RKO (cell line): ENCODE measurements around the gene LGALS9.
A peak's percentile ranks its signal among the peaks of the same experiment; 100 is the strongest.
"Not testable (repeated sequence)": the region's sequence is repeated elsewhere in the genome, so short reads cannot be mapped to it uniquely, and the experiment has no call there.

ENCODE experiments used
- DNase-seq: peaks from one replicate; pipeline ENCODE4 v3.0.0-alpha.2; 2016; ENCODE audit warnings: low spot score

The LGALS9 gene

GRCh38 chr17:27654654-27655524, 23.9 kb downstream of the LGALS9 start:
- DNase-seq: peak; percentile 85

DNA sequence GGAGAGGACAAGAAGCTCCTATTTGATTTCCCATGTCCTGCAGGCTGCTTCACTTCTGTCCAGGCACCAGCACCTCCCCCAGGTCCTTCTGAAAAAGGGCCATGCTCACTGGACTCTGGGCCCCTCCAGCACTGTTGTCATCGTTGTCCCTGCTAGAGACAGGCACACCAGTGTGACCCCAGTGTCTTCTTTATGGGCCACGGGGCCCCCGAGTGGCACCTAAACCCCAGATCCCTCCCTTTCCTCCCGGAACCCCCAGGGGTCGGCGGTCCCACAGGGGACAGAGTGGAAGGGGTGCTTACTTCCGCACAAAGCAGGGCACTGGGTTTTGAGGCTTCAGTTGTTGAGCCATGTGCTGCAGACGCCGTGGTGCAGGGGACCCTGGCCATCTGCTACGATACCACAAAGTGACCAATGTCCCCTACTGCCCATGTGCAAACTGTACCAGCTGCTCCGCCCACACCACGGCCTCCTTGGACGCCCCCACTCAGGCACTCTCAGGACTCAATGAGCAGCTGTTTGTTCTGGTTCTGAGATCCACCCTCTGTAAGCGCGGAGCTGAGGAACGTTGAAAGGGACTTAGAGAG, 24.6 kb downstream of the LGALS9 start:
- not testable (repeated sequence) for DNase-seq

DNA sequence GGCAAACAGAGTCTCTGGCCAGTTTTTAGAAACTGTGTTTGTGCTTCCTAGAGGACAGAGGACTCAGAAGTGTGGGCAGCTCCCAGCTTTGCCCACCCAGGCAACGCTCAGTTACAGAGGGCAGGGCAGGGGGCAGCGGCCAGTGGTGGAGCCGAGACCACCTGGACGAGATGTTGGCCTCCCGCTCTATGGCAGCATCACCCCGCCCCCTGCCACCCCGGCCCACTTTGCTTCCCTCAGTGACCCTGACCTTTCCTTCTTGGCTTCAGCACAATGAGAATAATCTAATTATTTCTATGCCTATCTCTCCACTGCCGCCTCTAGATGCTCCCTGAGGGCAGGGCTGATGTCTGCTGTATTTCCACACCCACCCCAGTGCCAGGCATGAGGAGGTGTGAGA, 25.6 kb downstream of the LGALS9 start:
- DNase-seq: not testable (repeated sequence)

DNA sequence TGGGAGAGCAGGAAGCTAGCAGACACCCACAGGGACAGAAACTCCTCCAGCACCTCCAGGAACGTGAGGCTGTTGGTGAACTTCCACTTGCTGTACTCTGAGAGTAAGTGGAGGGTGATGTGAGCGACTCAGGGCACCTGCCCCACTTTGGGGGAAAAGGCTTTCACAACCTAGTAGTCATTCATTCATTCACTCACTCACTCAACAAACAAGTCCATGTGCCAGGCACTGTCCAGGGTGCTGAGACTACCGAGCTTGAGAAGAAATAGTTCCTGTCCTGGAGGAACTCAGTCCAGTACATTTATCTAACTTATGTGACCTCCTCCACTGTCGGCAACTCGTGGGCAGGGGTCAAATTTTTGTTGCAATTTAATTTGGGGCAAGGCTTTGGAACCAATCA, 26.6 kb downstream of the LGALS9 start:
- peak; percentile 26 for DNase-seq

GRCh38 chr17:27659683-27660082, 28.7 kb downstream of the LGALS9 start:
- no peak for DNase-seq

DNA sequence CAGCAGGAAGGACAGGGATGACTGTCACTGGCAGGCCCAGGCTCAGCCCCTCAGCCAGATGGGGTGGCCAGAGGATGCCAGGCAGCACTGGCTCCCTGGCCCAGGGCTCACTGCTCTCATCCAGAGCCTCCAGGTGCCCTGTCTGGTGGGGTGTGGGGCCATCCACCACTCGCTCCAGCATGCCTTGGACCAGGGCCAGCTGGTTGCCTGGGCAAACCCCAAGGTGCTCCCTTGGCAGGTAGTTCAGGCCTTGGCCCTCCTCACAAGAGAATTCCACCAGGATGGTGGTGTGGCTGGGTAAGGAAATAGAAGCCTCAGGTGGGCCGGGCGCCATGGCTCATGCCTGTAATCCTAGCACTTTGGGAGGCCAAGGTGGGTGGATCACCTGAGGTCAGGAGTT, 29.4 kb downstream of the LGALS9 start:
- DNase-seq: no peak

DNA sequence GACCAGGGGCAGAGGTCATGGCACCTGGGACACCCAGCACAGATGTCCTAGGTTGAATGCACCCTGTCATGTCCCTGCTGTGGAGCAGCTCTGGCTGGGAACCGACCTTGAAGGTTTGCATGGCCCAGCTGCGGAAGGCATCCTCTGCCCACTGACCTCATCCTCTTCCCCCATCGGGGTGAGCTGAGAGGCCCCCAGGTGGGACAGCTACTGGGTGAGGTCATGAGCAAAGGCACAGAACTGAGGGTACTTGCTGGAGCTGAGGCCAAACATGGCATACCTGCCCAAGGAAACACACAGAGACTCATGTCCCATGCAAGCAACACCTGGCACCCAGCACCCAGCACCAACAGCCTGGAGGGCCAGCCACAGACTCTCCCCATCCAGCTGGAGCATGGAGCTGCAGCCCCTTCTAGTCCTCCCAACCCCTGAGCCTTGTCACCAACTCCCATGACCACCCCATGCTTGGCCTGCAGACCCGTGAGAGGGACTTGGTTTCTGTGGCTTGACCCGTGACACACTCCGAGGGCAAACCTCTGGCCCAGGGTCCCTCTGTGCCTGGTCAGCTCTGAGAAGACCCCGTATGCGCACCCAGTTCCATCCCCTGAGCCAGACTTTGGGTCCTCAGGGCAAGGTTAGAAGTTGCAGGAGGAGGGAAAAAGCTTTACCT, 33.1 kb downstream of the LGALS9 start:
- DNase-seq: no peak

DNA sequence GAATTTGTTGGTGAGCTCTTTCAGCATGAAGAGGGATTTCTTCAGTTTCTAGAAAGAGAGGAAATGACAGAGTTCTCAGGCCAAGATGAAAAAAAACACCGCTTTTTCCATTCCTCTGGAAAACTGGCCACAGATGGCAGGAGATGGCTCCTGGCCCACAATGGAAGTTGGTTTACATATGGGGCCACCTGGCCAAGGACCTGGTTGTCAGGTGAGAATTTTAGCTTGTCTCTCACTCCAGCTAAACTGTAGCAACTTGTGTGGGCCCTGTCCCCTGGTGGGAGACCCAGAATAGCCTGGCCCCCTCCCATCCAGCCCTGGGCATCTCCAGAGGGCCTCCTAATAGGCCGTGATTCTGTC, 33.6 kb downstream of the LGALS9 start:
- no peak for DNase-seq

DNA sequence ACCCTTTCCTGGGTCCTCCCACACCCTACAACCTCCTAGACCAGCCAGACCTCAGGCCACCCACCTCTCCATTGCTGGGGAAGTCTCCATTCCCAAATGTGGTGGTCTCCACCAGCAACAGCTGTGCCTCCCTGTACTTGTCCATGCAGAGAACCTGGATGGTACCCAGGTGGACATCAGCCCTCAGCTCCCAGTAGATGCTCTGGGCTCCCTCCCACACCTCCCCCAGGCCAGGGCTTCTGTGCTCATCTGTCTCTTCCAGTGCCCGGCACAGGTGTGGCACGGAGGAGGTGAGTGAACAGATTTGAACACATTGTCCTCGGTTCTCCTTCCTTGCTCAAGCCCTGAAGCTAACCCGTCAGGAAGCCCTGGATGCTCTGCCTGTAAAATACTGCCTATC, 34.6 kb downstream of the LGALS9 start:
- no peak for DNase-seq

DNA sequence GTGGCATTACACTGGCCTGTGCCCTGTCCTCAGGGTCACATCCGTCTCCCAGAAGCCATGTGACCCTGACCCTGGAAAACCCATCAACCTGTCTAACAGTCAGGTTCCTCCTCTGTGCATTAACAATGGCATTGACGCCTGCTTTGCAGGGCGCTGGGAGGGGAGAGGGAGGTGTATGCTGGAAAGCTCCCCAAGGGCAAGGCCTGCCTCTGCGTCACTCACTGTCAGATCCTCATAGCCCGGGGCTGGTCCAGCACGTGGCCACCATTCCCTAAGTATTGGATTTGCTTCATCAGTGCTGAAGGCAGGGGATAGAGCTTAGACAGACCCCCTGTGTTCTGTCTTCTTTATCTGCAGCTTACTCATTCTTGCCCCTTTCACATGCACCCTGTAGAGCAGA, 35.3 kb downstream of the LGALS9 start:
- DNase-seq: not testable (repeated sequence)

GRCh38 chr17:27666831-27667560, 36.0 kb downstream of the LGALS9 start:
- no peak for DNase-seq

- no peak for DNase-seq
Observed at GRCh38 chr17:27667656-27668487, 36.9 kb downstream of the LGALS9 start.

GRCh38 chr17:27668488-27668823, 37.5 kb downstream of the LGALS9 start:
- DNase-seq: no peak

DNA sequence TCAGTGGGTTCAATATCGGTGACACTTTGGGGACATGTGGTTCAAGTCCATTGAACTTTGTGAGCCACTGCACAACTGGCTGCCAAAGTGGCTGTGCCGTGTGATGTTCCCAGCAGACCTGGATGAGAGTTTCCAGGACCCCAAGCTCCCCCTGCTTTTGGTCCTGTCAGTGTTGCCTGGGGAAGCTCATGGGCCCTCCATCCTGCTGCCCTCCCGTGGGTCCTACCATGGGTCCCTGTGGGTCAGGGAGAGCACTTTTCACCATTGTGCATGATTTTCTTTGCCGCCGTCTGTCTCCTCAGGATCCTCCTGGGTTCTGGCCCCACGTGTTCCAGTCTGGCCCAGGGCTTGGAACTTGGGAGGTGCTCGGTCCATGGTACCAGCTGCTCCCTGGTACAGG, 38.1 kb downstream of the LGALS9 start:
- no peak for DNase-seq

GRCh38 chr17:27669850-27670249, 38.9 kb downstream of the LGALS9 start:
- DNase-seq: no peak

DNA sequence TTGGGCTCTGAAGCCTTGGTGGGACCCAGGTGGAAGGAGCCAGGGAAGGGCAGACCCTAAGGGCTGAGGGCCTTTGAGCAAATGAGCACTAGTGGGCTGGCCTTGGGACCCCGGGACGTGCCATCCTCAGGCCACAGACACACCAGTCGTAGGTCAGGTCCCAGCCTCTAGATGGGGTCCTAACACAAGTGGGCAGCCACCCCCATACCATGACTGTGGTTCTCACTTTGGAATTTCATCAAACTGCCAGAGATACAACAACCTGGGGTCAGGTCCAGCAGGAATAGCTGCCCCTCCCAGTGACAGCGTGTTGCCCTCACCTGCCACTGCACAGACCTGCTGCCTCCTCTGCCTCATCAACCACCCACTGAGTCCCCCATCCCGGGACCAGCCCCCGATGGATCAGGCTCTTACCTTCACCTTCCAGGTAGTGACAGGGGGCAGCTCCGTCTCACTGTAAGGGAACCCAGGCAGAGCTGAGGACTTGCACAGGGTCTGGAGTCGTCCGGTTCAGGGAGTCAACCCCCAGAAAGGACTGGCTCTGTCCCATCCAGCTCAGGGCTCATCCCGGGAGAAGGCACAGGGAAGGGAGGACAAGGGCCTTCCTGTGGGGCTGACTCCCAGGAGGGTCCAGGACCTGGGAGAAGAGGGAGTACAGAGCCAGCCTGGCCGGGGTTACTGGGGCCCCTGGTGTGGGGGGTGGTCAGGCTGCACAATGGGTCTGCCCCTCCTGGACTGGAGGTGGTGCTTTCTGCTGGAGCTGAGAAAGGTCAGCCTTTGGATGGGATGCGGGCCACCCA, 40.0 kb downstream of the LGALS9 start:
- DNase-seq: no peak

DNA sequence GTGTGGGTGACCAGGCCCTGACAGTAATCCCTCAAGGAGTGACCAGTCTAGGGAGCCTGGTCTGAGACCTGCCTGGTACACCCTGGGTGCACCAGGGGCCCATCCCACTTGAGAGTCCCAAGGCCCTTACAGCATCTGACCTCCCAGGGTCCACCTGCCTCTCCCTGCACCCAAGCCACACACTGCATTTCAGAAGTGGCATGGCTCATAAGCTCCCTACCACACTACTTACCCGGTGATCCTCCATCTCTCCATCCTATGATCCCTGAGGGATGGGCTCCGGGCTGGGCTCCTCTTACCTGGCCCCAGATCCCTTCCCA, 40.6 kb downstream of the LGALS9 start:
- no peak for DNase-seq

DNA sequence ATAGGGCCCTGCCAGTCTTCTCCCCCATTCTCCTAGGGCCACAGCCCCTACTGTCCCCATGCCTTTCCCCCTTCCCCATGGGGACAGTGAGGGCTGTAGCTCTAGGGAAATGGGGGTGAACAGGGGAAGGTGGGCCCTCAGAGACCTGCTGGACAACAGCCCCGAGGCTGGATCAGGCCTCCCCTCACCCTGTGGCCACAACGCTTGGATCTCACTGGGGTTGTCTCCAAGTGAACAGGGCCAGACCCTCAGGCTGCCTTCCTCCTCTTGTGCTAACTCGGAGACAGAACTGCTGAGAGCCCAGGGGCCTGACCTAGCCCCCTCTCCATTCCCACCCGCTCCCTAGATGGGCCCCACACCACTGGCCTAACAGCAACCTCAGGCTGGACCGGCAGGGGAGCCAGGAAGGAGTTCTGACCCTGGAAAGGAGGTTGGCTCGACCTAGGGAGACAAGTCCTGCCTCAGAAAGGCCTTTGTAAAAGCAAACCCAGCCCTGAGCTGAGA, 41.0 kb downstream of the LGALS9 start:
- not testable (repeated sequence) for DNase-seq

DNA sequence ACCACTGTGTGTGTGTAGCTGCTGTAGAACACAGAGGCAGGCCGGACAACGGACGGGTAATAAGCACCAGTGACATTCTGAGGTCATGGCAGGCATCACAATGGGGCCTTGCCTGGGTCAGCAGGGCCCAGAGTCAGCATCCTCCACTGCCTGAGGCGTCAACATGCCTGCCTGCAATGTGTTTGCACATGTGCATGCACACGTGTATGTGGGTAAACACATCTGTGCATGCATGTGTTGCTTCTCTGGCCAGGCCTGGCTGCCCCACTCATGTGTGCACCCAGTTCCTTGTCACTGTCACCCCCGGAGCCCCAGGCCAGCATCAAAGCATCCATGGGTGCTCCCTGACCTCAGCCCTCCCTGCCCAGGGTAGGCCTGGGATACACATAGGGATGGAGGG, 43.3 kb downstream of the LGALS9 start:
- no peak for DNase-seq

DNA sequence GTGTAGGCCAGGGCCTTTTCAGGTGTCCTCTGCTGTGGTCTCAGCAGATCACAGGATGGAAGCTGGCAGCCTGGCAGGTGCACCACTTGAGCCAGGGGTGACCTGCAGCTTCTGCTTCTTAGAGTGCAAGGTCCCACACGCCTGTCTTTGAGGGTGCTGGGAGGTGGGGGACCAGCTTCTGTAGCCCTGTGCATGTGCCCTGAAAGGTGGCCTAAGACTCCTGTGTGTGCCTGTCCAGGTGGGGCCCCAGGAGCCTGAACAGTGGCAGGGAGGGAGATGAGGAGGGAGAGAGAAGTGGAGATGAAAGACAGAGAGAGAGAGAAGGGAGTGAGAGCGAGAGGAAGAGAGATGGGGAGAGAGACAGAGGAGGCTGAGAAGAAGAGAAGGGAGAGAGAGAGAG, 46.2 kb downstream of the LGALS9 start:
- DNase-seq: no peak

GRCh38 chr17:27686322-27686721, 55.3 kb downstream of the LGALS9 start:
- not testable (repeated sequence) for DNase-seq
